Measurements from ENCODE around the gene GLRA1.

Gene GLRA1

DNA sequence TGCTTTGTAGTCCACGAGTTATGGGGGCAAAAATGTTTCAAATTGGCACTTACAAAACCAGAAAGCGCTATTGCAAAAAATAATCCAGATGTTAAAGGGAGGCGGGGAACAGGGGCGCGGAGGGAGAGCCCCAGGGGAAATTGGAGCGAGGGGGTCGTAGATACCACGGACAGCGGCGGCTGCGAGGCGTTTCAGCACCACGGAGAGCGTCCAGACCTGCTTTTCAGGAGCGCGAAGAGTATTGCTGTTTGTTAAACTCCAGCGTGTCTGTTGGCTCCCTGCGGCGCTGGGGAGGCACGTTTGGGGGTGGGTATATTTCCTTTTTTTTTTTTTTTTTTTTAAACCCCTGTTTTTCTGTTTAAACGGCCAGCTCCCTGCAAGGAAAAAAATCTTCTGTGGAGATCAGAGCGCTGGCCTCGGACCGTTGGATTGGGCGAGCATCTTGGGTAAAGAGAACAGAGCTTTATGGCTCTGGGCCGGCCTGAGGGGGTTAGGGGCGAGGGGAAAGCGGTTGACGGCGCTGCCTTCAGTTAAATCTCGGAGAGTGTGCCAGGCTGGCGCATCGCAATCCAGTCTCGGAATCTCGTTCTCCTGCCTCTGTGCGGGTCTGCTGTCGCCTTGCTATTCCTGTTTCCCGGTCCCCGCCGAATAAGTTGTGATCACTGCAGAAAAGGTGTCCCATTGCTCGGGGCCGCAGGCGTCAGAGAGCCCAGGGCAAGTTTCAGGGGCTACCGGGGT lies at the start of gene GLRA1:
TSS of gene GLRA1 (minus strand) at position 288 of the 738 bp plus-strand sequence. CDS start 302 bp downstream, outside the sequence.
- peak in 1 of 2 experiments; percentile 51 for DNase-seq

DNA sequence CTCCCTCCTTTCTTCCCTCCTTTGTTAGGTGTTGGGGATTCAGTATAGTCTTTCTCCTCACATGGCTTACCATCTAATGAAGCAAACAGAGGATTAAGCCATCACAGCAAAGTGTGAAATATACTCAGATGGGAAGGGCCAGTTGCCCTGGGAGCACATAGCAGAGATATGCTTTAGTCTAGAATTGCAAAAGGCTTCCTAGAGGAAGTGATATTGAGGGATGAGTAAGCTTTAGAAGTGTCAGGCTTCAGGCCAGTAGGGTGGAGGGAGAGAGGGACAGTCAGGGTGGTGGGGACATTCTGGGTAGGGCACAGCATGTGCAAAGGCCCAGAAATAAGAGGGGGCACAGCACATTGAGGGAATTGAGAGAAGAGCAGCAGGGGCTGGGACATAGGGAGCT lies 46.2 kb upstream of the GLRA1 start:
- no peak for DNase-seq

DNA sequence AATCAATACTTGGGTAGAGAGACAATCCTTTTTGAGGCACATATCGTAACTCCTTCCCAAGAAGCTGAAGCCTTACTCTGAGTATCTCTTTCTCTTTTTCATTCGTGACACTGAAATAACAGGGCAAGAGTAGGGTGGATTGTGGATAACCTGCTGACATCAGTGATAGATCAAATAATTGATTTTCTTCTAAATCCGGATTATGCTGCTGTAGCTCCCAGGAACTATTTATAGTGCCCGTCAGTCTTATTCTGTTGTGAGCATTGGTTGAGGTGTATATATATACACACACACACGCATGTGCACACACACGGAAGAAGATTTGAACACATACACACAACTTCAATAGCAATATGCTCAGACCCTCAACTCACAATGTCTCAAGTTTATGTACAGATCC lies 43.2 kb upstream of the GLRA1 start:
- DNase-seq: no peak

DNA sequence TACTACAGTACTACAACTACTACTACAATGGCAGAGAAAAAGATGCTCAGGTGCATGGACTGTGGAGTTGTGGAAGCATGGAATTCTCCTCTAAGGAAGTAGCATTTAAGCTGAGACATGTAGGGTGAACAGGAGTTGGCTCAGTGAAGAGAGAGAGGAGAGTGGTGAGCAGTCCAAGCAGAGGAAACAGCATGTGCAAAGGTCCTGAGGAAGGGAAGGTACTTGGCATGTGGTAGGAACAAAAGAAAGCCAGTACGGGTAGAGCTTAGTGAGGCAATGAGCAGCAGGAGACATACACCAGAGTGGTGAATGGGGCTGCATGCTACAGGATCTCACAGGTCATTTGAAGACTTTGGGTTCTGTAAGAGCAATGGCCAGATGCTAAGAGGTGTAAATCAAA lies 41.4 kb upstream of the GLRA1 start:
- no peak for DNase-seq

DNA sequence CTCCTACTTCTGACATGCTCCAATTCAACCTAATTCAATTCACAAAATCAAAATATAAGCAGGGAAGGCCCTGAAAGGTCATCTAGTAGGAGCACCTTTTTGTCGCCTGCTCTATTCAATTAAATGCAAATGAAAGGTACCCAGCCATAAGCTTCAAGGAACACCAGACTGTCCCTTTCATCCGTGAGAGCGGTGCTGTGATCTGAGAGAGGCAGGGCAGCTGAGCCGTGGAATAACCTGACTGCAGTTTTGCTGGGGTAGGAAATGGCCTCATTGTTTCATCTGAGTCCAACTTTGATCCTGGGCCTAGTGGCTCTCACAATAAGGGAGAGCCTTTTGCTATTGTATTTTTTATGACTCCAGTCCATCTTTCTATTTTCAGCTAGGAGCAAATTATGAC lies 39.8 kb upstream of the GLRA1 start:
- DNase-seq: no peak

DNA sequence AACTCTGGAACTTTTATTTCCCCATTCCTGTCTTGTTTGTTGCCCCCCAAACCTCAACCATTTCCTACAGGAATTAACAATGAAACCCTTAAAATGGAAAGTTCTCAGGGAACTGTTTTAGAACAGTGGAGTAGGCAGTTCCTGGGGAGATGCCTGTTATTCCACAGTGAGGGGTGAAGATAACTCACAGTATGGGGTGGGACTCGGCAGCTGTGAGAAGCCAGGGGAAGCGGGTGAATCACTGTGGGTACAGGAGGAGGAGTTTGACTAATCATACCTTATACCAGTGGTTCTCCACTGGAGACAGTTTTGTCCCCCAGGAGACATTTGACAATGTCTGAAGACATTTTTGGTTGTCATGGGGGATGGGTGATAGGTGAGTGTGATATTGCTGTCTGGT lies 36.9 kb upstream of the GLRA1 start:
- DNase-seq: no peak

DNA sequence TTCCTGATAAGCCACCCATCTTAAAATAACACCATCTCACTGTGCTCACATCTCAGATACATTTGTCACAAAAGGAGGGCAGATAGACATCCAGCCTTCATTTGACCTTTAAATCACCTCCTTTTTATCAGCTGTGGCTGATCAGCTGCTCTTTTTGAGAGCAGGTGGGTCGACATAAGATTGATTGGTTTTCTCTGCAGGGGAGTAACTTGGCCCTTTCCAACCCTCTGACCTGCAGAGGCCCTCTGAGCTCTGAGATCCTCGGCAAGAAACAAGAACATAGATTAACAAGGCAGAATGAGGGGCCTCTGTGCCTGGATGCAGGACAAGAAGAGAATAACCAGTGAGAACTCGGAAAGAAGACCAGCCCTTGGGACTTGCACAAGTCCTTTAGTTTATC lies 33.5 kb upstream of the GLRA1 start:
- no peak for DNase-seq

DNA sequence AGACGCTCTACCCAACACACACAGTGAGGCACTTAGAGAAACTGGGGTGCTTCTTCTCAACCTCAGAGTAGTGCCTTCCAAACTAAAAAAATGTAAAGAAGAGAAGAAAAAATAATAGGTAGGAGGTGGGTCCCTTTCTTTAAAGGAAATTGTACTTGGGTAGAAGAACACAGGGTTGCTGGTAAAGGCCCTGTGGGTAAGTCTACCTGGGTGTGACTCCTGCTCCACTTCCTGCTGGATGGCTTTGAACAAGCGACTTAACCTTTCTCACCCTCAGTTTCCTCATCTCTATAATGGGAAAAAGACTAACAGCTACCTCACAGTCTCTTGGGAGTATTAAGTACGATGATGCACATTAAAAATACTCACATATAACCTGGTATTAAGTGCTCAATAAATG lies 32.1 kb upstream of the GLRA1 start:
- DNase-seq: no peak

DNA sequence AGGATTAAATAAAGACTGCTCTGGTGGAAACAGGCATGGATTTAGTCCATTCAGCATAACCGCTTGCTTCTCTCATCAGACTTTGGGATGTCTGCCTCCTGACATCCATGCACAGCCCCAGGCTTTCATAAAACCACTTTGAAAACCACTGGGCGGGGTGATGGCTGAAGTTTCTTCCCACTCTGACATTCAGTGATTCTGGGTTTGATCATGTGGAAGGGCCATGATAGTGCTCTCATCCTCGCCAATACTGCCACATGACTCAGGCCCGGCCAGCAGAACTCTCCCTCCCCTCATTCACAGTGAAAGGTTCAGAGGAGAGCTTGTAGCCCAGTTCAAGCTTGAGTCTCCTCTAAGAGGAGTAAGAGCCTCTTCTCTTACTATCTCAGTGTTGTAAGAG lies 29.6 kb upstream of the GLRA1 start:
- no peak for DNase-seq

DNA sequence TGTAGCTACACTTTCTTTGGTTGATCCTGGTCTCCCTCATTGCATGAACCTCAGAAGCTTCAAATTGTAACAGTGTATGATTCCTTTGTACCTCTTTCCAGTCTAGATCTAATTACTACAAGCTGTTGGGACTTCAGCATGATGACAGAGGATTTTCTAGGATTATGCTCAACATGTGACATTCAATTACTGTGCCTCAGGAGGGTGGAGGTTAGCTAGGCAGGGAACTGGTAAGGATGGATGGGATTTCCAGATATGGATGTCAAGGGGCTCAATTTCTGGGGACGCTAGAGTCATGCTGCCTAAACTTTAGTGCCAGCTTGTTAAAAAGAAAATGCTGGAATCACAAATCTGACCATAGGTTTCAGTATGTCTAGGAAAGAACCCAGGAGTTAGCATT lies 29.2 kb upstream of the GLRA1 start:
- DNase-seq: no peak

DNA sequence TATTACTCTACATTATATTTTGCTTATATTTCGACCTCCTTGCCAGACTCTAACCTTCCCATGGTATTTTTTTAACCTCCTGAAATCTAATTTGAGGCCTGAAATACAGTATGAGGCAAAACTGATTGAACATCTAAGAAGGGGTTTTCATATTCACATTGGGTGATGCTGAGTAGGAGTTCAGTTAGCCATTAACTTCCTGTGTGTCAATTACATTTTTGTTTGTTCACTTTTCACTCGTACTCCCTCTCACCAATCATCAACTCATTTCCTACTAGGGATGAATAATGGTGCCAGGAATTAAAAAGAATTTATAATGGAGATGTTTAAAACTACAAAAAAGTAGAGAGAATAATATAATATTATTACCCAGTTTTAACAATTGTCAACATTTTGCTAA lies 27.6 kb upstream of the GLRA1 start:
- no peak for DNase-seq

DNA sequence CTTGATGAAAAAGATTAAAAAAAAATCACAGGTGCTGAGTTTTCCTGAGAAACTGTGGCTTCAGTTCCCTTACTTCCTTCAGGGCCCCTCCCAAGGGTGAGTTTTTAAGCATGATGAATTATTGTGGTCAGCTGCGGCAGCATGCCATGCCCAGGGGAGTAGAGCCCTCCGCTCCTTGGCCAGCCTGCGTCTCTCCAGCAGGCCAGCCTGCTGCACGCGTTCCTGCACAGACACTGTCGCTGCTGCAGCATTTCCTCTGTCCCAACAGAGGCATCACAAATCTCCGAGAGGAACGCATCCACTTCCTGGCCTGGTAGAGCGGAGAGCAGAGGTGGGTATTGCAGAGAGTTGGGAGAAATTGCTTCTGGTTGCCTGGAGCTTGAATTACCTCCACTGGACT lies 26.1 kb upstream of the GLRA1 start:
- no peak for DNase-seq

DNA sequence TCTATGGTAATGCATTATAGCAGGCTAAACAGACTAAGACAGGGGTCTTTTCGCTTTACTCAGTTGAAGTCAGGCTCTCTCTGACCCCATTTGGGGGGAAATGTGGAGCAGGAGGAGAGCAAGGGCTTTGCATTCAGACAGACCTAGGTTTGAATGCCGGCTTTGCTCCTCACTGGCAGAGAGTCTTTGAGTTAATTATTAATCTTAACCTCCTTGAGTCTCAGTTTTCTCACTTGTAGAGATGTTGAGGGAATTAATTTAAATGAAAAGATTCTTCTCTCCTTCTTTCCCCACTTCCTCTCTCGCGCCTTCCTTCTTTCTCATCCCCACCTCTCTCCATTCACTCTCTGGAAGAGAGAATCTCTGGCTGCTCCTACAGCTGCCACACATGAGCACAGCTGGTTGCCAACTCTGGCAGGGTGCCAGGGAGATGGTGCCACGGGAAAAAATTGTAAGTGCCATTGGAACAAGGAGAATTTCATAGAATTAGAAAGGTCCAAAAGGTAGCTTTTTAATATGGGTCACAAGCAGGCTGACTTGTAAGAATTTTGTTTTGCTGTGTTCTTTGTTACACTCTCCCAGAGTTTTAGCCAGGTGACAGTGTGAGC lies 25.2 kb upstream of the GLRA1 start:
- DNase-seq: no peak

DNA sequence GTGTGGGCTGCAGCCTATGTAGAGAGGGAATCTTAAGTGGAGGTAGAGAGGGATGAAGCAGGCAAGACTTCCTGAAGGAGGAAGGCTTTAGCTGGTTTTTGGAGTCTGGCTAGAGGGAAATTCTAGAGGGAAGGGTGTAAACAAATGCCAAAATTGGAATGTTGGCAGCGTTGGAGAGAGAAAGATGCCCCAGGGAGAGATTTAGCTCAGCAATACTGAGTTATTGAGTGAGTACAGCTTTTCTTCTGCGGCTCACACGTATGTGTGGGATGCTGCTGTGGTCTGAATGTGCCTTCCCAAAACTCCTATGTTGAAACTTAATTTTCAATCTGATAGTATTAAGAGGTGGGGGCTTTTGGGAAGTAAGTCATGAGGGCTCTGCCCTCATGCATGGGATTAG lies 24.5 kb upstream of the GLRA1 start:
- no peak for DNase-seq

DNA sequence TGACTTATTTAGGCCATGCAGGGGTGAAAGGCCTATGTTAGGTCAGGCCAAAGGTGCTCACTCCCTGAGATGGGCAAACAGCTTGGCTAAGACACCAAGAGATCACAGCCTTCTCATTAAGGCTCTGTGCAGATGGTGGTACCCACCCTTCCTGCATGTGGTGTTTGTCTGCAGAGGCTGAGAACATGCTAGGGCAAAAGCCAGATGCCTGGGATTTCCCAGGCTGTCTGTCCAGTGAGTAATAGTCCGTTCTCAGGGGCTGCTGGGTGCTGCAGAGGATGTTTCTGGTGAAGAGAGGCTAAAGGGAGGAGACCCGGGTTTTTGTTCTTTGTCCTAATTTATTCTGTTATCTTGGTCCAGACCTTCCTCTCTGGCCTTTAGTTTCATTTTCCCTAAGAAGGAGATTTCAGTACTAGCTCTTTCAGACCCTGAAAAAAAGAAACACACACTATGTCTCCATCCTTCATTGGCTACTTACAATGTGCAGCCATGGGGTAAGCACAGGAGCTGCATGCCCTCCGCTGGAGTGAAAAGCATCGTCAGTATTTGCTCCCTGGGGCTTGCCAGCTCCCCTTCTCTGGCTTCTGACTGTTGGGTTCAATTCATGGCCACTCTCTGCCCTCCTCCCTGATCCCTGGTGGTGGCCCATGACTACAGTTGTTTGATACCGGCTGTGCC lies 23.4 kb upstream of the GLRA1 start:
- no peak for DNase-seq

DNA sequence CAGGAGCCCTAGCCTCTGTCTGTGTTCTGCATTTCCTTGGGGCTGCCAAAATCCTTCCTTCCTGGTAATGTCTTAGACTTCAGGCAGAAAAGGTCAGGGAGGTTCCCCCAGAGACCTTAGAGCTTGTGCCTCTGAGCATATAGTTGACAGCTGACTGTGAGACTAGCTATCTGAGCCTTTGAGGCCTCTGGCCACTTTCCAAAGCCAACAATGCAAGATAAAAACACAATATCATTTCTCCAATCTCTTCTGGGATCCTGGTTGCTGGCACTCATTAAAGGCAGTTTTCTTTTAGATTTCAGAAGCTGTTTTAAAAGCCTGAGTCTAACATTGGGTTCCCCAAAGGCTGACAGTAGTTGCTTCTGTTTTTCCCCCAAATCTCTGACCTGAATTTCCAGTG lies 13.2 kb upstream of the GLRA1 start:
- DNase-seq: no peak

DNA sequence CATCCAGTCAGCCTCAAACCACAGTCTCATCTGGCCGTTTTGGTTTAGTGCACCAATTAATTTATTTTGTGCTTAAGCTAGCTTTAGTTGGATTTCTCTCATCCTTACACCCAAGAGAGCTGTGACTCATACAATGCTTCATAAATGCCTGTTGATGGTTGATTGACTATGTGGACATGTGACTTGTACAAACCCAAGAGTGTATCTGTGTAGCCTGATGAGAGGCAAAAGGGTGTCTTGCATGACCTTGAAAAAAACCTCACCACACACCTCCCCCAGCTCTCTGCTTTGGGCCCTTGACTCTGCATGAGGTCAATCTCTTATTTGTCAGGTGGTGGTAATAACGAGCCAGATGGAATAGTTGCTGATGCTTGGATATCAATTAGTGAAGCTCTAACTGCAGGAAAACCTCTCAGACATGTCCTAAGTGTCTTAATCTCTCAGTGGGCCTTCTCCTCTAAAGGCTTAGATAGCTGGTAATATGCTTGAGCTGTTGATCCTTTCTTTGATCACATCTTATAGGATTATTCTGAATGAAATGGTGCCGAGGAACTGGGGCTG lies 10.6 kb upstream of the GLRA1 start:
- no peak for DNase-seq

DNA sequence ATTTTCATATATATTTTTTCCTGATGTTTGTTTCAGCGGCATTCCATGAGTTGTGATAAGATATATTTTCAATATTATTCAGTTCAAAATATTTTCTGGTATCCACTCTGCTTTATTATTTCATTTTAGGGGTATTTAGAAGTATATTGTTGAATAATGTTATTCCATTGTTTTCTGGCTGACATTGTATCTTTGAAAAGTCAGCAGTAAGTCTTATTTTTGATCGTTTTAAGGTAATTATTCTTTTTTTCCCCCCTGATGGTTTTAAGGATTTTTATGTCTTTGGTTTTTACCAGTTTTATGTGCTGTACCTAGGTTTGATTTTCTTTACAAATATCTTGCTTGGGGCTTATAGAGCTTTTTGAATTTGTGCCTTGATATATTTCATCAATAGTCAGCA lies 6.6 kb upstream of the GLRA1 start:
- no peak for DNase-seq

DNA sequence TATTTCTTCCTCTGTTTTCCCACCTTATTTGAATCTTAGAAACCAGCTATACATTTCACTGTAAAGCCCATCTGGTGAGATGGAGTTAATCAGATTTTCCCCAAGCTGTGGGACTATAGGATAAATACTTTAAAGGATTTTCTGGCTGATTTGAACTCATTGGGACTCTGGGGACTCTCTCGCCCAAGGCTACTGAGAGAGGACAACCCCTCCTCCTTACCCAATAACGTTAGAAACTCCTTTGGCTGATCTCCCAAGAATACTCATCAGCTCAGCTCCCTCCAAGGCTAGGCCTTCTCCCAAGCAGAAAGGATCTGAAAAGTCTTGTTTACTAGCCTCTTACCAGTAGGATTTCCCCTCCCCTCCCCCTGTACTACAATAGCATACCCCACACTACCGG lies 1.5 kb upstream of the GLRA1 start:
- no peak for DNase-seq

DNA sequence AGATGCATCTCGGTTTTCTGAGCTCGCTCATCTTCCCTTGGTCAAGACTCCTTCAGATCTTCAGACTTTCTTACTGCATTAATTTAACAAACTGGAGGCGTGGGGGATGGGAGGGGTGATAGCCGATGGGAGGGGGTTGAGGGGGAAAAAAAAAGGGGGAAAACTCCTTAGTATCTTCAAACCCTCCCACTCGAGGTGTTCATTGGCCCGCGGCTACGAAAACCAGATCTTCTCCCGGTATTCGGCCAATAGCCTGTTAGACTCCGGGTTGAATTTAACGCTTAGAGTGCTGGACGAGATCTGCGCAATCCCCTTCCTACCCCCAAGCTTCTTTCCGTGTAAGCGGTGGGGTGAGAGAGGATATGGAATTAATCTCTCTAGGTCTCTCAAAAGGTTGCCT lies 689 bp upstream of the GLRA1 start:
- peak in 1 of 2 experiments; percentile 25 for DNase-seq

DNA sequence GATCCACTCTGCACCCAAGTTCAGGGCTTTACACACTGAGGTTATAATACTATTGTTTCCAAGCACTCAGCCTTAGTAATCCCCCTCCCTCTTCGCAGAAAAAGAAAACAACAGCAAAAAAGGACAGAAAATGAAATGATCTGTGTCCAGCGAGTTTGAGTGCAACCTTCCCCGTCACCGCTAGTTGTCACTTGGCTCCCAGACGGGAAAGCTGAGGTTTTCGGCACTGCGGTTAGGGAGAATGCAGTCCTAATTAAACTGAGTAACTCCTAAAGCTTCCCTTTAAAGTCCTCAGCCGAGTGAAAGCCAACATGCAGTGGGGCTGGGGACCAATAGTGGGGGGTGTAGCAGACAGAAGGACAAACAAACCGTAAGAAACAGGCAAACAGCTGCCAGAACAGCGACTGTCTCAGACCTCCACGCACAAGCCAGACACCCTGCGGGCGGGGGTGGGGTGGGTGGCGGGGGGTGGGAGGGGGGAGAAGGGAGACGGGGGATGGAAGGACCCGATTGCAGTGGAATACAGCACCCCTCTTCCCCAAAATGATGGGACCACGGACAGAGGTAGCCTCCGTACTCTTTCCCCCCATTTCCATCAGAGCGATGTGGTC lies 680 bp downstream of the GLRA1 start:
- peak; percentile 34 to 79 for DNase-seq

DNA sequence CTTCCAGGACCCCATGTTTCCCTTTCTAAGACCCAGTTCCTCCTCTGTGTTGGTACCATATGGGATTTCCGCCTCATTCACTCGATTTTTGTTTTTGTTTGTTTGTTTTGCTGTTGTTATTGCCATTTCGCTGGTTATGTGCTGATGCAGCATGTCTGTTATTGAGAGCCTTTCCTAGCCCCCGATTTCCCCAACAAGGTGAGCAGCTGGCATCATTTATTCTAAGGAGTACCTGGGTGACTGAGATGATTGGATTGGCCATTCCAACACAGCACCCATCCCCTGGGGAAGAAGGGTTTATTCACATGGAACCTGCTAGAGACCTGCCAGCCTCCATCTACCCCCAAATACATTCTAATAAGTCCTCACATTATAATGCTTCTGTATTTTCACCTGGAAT lies 2.7 kb downstream of the GLRA1 start:
- DNase-seq: no peak

DNA sequence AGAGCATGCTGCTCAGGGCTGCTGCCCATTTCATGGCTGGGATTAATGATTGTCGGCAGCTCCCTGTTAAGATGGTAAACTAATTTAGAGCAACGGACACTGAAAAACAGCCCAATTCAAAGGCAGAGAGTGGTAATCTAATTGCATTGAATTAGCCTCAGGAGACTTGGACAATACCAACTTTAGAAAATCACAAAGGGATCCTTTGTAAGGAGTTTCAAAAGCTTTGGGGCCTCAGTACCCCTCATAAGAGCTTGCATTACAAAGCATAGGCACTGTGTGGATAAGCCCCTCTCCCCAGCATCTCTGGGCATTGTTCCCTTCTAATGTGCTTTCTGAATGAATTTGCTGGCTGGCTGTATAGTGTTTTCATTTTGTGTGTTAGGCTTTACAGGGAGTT lies 6.7 kb downstream of the GLRA1 start:
- DNase-seq: no peak

DNA sequence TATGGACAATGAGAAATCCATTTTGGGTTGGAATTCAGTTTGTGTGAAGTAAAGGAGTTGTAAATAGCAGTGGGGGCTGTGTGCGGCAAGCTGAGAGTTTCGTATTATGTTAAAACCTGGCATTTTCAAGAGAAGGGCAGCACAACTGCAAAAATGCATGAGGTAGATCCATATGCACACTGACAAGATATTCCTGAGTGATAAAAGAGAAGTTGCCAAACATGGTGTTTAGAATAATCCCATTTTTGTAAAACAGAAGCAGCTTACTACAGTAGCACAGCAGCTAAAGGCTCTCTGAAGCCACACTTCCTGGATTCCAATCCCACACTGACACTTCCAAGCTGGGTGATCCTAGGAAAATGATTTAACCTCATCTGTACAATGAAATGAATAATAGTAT lies 11.2 kb downstream of the GLRA1 start:
- DNase-seq: no peak
